Measurements from ENCODE around the gene WDR1.

The WDR1 gene

DNA sequence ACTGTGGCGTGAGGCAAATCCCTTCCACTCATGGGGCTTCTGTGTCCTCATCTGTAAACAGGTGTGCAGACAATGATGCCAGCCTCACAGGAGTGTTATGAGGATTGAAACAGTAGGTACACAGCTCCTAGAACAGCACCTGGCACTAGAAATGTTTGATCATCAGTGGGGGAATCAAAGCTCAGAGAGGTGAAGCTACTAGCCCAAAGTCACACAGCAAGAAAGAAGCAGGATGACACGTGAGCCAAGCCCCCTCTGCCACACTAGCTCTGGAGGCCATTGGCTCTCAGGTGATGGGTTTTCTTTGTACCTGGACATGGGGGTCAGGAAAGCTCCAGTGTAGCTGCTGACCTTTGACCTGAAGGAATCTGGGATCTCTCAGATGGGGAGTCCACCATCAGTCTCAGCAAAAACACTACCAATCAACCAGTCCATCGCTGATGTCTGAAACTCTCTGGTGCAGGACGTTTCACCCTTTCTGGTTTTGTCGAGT is 81.9 kb downstream of the WDR1 start:
- no peak for DNase-seq

DNA sequence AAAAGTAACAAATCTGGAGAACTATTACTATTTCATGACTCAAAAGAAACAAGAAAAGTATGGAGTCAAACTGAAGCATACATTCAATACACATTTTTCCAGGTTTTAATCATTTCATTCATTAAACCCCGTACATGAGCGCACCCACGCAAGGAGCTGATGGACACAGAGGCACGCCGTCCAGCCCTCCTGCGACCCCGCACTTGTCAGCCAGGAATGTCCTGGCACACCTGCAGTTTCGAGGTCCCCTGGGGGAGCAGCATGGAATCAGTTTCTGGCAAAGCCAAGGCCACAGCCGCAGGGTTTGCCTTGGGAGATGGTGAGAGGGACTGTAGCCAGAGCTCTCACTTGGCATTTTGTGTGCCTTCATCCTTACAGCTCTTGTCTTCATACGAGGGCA is 82.5 kb downstream of the WDR1 start:
- DNase-seq = no peak

DNA sequence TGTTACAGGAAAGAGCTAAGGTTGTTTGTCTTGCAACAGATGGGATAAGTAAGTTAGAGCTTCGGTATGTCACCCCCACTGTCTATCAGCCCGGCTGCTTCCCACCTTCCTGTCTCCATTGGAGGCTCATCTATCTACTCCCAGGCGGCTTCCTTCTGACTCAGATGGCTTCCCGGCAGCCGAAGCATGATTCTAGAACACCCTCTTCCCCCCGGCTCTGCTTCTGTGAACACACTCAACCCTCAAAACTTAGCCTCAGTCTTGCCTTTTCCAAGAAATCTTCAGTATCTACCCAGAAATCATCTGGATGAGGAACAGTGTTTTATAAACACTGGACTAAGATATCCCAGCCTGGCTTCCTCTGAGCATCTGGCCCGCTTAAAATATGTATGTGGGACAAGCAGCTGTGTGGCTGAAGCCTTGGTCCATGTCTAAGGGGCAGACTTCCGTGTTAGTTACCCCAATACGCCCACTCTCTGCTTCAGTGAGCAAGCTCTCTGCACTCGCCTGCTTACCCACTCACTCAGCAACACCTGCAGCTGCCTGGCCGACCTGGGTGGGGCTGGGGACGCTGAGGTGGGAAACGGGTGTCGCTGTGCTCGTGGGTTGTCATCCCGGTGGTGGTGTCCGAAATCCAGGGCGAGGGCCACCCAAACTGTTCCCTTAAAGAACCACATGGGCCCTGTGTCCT is 83.3 kb downstream of the WDR1 start:
- no peak for DNase-seq

DNA sequence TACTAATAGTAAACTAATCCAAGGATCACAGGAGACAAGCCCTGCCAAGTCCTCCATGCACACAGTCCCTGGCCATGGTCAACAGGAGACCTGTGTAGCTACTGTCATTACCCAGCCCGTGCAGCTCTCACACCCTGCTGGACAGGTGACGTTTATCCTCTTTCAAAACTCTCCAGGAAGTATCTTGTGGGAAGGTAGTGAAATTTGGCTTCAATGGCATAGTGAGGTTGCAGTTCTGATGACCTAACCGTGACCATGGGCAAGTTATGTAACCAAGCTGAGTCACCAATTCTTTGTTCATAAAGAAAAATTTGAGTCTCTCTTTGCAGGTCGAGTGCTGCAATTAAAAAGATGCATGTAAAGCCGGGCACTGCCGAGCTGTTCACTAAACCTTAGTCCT is 84.0 kb downstream of the WDR1 start:
- DNase-seq = no peak

DNA sequence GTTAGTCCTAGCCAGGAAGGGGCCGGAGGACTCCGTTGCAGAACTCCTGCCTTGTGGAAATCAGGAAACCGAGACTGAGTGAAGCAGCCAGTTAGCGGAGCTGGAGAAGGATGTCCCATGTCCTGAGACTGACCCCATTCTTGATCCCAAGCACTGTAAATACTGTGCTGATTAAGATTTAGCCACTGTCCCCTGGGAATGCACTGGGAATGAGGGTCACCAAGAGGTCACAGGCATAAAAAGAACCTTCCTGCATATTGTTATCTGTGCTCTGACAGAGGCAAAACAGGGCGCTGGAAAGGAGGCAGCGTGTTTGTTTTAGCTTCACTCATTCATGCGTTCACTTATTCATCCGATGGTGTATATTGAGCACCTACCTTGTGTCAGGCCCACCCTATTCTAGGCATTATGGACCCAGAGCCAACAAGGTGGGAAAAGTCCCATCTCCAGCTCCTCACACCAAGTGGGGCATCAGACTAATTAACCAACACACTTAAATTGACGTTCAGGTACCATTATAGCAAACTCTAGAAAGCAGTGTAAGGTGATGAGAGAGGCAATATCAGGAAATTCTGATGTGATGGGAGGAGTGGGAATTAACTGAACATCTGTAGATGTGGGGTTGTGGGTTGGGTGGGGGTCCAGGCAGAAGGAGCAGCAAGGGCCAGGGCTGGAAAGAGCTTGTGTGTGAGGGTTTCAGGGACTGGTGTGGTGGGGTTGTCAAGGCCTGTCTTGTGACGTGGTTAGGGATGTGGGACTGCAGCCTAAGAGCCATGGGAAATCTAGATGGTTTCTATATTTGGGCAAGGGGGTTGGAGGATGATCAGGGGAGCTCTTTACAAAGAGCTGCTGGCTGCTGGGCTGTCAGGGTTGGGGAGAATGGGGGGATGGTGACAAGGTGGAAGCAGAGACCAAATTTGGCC is 84.7 kb downstream of the WDR1 start:
- DNase-seq = no peak

DNA sequence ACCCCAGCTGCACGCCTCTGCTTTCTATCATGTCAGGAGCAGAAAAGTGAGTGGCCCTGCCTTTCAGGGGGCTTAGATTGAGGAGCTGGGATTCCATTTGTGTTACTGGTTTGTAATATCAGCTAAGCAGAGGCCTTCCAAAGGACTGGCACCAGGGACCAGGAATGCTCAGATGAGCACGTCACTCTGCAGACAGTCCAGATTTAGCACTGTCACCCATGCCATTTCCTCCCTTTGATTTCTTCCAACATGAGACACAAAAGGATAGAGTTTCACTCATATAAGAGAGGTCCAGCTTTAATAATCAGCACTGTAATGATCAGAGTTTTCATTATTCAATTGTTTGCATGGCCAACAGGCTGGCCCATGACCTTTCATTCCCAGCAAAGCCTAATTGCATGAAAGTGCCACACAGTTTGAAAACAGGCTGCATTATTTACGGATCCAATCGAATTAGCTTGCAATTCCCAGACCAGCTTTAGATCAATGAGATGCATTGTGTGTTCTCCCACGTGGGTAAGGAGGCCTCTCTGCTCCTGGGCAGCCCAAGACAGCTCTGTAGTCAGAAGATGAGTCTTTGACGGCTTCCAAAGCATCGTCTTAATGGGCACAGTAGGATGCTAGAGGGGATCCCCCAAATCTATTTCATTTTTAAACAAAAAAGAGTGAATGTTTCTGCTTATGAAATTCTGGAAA is 85.5 kb downstream of the WDR1 start:
- DNase-seq = no peak

DNA sequence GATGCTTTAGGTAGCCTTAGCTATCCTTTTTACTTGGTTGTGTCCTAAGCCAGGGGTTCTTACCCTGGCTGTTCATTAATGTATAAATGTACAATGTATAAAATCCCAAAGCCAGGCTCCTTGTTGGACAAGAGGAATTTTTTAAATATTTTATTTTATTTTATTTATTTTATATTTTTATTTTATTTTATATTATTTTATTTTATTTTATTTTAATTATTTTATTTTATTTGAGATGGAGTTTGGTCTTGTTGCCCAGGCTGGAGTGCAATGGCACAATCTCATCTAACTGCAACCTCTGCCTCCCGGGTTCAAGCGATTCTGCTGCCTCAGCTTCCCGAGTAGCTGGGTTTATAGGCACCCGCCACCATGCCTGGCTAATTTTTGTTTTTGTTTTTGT is 87.2 kb downstream of the WDR1 start:
- DNase-seq = no peak

DNA sequence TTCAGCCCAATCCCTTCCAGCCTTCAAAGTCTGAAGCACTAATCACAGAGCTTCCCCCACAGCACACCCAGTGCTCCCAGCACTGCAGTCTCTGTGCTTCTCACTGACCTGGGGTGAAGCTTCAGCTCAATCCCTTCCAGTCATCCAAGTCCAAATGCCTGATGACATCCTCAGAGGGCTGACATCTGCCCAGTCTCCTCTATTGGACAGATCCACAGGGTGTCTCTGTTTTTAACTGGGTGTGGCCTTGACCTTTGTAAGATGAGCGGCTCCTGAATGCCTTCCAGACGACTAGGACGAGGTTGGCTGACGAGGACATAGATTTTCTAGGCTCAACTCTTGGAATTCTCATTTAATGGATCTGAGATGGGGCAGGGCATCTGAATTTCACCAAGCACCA is 87.7 kb downstream of the WDR1 start:
- DNase-seq = no peak

DNA sequence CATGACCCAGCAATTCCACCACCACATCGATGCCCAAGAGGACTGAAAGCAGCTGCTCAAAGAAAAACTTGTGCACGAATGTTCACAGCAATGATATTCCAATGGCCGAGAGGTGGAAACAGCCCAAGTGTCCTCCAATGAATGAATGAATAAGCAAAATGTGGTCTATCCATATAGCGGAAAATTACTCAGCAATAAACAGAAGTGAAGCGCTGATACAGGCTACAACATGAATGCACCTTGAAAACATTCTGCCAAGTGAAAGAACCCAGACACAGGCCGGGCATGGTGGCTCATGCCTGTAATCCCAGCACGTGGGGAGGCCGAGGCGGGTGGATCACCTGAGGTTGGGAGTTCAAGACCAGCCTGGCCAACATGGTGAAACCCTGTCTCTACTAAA is 90.1 kb downstream of the WDR1 start:
- no peak for DNase-seq

DNA sequence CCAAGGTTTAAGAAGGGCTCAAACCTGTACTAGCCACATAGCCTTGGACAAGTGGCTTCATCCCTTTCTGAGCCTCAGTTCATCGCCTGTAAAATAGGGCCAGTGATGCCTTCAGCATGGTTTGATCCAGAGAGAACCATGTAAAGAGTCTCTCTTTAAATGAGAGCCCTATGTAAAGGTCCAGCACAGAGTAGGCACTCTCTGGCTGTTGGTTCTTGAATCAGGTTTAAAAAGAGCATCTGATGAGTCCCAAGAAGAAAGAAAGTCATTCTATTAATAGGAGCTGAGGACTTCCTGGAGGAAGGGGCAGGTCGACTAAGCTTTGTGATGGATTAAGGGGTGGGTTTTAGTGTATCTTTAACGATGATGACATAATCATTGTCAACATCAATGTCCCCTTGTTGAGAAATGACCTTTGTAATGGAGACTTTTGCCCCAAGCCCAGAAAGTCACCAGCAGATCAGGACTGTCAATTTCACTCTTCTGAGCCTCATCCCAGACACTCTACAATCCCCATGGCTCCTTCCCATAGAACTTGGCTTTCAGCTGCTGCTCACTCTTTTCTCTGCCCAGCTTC is 91.3 kb downstream of the WDR1 start:
- no peak for DNase-seq

All from activated CD4-positive, alpha-beta T cell treated with anti-CD3 and anti-CD28 coated beads for 4 hours (primary cell).